Measurements from ENCODE around the gene ATCAY.
"Not testable (repeated sequence)": the region's sequence is repeated elsewhere in the genome, so short reads cannot be mapped to it uniquely, and the experiment has no call there.

Gene ATCAY

GRCh38 chr19:3904233-3904632 lies 23.7 kb downstream of the ATCAY start:
- no peak for DNase-seq

DNA sequence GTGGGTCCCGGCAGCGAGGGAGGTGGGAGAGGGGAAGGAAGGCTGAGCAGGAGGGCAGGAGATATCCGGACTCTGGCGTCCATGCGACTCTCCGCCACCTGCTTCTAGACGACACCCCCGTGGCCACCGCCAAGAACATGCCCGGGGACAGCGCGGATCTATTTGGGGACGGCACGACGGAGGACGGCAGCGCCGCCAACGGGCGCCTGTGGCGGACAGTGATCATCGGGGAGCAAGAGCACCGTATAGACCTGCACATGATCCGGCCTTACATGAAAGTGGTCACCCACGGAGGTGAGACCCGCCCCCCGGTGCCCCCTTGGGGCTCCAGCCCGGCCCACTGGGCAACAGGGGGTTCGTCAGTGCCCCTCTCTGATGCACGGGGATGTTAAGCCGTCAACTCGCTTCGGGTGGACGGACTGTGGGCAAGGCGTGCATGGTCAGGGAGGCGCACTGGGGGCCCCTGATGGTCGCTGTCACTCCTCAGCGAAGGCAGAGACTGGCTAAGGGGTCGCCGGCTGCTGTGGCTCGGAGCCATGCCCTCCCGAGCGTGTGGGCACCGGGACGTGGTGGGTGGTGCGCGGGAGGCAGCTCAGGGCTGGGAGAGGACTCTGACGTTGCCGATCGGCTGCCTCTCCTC lies 27.3 kb downstream of the ATCAY start:
- DNase-seq, result no peak

GRCh38 chr19:3908266-3909054 lies 28.0 kb downstream of the ATCAY start:
- DNase-seq, result no peak

DNA sequence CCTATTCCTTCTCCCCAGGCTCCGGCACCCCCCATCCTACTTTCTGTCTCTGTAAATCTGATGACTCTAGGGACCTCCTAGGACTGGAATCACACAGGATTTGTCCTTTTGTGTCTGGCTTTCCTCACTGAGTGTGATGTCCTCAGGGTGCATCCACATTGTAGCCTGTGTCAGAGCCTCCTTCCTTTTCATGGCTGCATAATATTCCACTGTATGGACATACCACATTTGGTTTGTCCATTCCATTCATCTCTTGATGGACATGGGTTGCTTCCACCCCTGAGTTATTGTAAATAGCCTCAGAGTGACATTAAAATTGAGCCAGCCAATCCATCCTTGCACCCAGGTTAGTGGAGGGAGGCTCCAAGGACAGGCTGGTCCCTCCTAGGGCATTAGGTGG lies 29.6 kb downstream of the ATCAY start:
- DNase-seq, result no peak

DNA sequence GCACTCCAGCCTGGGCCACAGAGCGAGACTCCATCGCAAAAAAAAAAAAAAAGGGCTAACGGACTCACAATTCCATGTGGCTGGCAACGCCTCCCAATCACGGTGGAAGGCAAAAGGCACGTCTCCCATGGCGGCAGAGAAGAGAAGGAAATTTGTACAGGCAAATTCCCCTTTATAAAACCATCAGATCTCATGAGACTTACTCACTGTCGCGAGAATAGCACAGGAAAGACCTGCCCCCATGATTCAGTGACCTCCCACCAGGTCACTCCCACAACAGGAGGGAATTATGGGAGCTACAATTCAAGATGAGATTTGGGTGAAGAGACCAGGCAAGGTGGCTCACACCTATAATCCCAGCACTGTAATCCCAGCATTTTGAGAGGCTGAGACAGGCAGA lies 33.7 kb downstream of the ATCAY start:
- no peak for DNase-seq

GRCh38 chr19:3916033-3916432 lies 35.5 kb downstream of the ATCAY start:
- DNase-seq, result no peak

GRCh38 chr19:3919793-3920192 lies 39.3 kb downstream of the ATCAY start:
- DNase-seq, result no peak

GRCh38 chr19:3923096-3923758 lies 42.7 kb downstream of the ATCAY start:
- no peak for DNase-seq

GRCh38 chr19:3923912-3924311 lies 43.4 kb downstream of the ATCAY start:
- DNase-seq, result no peak

DNA sequence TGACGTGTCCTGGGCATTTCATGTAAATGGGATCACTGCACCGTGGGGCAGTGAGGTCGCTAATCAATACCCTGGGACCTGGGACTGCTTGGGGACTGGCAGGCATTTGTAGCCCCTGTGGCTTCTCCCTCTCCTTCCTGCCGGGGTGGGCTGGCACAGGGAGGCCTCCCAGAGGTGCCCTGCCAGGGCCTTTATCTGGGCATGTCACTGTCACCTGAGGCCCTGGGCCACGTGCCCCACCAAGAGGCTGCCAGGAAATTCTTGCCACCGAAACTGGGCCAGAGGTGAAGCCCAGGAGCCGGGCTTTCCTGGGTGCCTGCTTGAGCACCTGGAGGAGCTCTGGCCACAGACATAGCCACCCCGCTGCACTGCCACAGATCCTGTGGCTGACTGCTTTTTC lies 50.6 kb downstream of the ATCAY start:
- DNase-seq, result no peak

DNA sequence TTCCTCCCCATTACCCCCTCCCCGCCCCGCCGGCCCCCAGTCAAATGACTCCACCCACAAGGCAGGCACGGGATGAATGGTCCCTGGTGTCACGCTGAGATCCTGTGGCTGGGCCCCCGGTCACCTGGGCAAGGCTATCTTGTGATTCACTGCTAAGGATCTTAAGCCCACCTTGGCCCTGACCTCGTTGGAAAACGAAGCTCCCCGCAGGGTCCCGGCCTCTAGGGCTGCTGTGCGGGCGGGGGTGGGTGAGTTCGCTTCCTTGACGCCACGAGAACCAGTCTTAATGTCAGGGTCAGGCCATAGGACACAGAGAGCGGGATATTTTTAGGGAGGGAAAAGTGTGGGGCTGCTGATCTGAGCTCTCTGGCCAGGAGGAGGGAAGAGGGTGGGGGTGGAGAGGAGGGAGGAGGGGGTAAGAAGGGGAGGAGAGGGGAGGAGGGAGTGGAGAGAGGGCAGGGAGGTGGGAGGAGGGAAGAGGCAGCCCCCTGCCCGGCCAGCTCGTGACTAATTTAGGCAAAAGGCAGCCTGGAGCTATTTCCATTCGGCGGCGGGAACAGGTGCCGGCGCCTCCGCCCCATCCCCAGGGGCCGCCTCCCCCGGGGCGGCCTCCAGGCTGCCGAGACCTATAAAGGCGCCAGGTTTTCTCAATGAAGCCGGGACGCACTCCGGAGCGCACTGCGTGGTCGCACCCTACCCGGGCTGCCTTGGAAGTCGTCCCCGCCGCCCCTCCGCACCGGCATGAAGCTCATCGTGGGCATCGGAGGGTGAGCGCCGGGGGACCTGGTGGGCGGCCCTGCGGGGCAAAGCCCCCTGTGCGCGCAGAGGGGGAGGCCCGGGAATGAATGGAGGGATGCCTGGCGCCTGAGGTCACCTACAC lies 52.7 kb downstream of the ATCAY start, which contains the start of gene NMRK2:
TSS of gene NMRK2 (plus strand) at position 139 of the 880 bp plus-strand sequence. CDS start at position 742, 603 bp downstream.
- DNase-seq, result no peak

DNA sequence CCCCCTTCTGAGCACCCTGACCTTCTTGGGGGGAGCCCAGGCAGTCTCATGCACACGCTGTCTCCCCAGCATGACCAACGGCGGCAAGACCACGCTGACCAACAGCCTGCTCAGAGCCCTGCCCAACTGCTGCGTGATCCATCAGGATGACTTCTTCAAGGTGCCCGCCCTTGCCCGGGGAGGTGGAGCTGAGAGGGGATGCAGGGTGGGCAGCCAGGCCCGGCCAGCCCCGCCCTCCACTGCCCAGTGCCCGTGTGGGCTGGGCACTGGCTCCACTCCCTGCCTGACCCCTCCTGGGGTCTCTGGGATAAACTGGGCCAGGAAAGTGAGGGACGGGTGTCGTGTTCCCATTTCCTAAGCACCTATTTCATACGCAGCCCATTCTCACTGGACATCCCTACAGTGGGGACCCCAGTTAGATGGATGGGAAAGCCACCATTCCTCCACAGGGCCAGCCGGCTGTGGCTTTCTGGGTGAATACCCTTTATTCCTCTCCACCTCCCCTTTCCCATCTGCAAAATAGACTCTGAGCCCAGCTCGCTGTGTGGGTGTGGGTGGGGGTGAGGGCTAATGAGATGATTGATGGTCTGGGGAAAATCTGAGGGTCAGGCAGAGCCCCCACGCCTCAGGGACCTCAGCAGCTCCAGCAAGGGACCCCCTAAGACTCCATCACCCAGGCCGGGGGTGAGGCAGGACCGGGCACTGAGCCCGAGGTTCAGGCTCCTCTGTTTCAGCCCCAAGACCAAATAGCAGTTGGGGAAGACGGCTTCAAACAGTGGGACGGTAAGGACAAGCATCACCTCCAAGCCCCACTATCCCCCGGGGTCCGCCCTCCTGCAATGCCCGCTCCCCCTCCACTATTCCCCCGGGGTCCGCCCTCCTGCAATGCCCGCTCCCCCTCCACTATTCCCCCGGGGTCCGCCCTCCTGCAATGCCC lies 56.3 kb downstream of the ATCAY start:
- DNase-seq, result no peak

DNA sequence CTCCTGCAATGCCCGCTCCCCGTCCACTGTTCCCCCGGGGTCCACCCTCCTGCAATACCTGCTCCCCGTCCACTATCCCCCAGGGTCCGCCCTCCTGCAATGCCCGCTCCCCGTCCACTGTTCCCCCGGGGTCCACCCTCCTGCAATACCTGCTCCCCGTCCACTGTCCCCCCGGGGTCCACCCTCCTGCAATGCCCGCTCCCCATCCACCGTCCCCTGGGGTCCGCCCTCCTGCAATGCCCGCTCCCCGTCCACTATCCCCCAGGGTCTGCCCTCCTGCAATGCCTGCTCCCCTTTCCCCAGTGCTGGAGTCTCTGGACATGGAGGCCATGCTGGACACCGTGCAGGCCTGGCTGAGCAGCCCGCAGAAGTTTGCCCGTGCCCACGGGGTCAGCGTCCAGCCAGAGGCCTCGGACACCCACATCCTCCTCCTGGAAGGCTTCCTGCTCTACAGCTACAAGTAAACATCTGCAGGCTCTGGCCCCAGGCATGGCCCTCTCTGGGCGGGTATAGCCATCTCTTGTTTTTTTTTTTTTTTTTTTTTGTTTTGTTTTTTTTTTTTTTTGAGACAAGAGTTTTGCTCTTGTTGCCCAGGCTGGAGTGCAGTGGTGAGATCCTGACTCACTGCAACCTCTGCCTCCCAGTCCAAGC lies 57.9 kb downstream of the ATCAY start:
- not testable (repeated sequence) for DNase-seq

DNA sequence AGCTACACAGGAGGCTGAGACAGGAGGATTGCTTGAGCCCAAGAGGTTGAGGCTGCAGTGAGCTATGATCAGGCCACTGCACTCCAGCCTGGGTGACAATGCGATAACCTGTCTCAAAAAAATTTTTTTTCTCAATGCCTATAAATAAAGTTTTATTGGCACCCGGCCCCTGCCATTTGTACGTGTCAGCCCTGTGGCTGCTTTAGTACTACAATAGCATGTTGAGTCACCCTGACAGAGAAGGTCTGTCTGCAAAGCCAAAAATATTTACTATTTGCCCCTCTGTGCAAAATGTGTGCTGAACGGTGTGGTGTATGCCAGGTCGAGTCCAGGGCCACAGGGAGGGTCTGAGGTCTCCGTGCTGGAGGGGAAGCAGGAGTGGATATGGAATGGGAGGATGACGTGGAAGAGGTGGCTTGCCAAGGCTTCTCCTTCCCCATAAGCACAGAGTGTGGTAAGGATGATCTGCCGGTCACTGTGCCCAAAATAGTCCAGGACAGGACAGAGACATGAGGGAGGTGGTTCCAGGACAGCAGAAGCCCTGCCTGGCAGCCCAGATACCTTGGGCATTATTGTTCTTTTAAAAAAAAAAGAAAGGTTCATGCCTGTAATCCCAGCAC lies 62.4 kb downstream of the ATCAY start:
- no peak for DNase-seq

- no peak for DNase-seq
These were observed 63.7 kb downstream of the ATCAY start for GRCh38 chr19:3944018-3944721.

DNA sequence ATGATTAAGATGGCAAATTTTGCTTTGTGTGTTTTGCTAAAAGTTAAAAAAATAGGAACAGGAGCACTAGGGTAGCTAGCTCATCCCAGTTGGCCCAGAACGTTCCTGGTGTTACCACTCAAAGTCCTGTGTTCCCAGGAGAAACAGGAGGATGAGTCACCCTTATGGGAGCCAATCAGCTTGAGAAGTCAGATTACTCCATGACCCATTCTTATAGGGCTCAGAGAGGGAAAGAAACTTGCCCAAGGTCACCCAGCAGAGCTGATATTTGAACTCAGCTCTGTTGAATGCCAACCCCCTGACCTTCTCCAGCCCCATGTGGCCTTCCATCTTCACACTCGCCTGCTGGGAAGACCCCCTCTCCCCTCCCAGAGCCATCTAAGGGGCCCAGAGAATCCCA lies 65.4 kb downstream of the ATCAY start:
- DNase-seq, result no peak

GRCh38 chr19:3947316-3947933 lies 66.9 kb downstream of the ATCAY start:
- DNase-seq, result not testable (repeated sequence)

- no peak for DNase-seq
These were observed 68.8 kb downstream of the ATCAY start for GRCh38 chr19:3949294-3949693.
